SU-DHL-6 (cell line): Measurements from ENCODE around the gene GPR4.

Source experiments
- H2AFZ ChIP-seq: fragments of 200-600 bp; sonication (generic); 2 replicates; pipeline ENCODE4 v1.6.1; 2014; ENCODE audit warnings: low read depth, mild to moderate bottlenecking, moderate library complexity, mixed read lengths, antibody characterized with exemption, low read length; ENCODE audit not compliant: severe bottlenecking
- H3F3A ChIP-seq: fragments of 200-600 bp; shearing (Covaris generic); 2 replicates; pipeline ENCODE4 v1.6.0; 2016; ENCODE audit warnings: antibody characterized with exemption, mild to moderate bottlenecking; ENCODE audit not compliant: insufficient read depth
- H3K27ac ChIP-seq: fragments of 200-600 bp; sonication (generic); 2 replicates; pipeline ENCODE4 v1.5.1; 2016; ENCODE audit warnings: low read depth, mild to moderate bottlenecking, low read length, moderate library complexity, mixed read lengths
- H3K27me3 ChIP-seq: fragments of 200-600 bp; sonication (generic), shearing (Covaris generic); 2 replicates; pipeline ENCODE4 v1.6.0; 2014; ENCODE audit warnings: mild to moderate bottlenecking, low read length
- H3K36me3 ChIP-seq: fragments of 200-600 bp; sonication (generic); 2 replicates; pipeline ENCODE4 v1.6.1; 2014; ENCODE audit warnings: mild to moderate bottlenecking, low read length, mixed read lengths
- H3K4me2 ChIP-seq: fragments of 300-600, 200-600 bp; shearing (Covaris generic), sonication (generic); 2 replicates; pipeline ENCODE4 v1.6.0; 2014; ENCODE audit warnings: low read length, low read depth, mild to moderate bottlenecking; ENCODE audit not compliant: poor library complexity, severe bottlenecking
- H3K4me3 ChIP-seq: fragments of 200-600 bp; sonication (generic); 2 replicates; pipeline ENCODE4 v1.5.1; 2014; ENCODE audit warnings: antibody characterized with exemption, low read length, mild to moderate bottlenecking, mixed read lengths; ENCODE audit not compliant: insufficient read depth, poor library complexity, severe bottlenecking
- H3K79me2 ChIP-seq: fragments of 200-600 bp; sonication (generic); 2 replicates; pipeline ENCODE4 v1.6.1; 2014; ENCODE audit warnings: mild to moderate bottlenecking, low read length, moderate library complexity; ENCODE audit not compliant: insufficient read depth
- H3K9ac ChIP-seq: fragments of 200-600 bp; sonication (generic); 2 replicates; pipeline ENCODE4 v1.7.0; 2014; ENCODE audit warnings: mild to moderate bottlenecking, low read length
- H3K9me2 ChIP-seq: fragments of 200-600 bp; sonication (generic); replicated peaks from 2 replicates; pipeline ENCODE4 v1.6.1; 2014; ENCODE audit warnings: low read length; ENCODE audit not compliant: insufficient read depth
- H3K9me3 ChIP-seq: fragments of 200-600 bp; sonication (generic); 2 replicates; pipeline ENCODE4 v1.6.1; 2014; ENCODE audit warnings: low read length, mixed read lengths; ENCODE audit not compliant: insufficient read depth
- H4K20me1 ChIP-seq: fragments of 200-600 bp; sonication (generic); 2 replicates; pipeline ENCODE4 v1.6.1; 2014; ENCODE audit warnings: low read depth, mild to moderate bottlenecking, antibody characterized with exemption, low read length, moderate library complexity, mixed read lengths
- CTCF ChIP-seq: fragments of 200-600 bp; sonication (generic); IDR thresholded peaks from one replicate; pipeline ENCODE4 v1.5.1; 2017; ENCODE audit warnings: antibody characterized with exemption, mild to moderate bottlenecking, low read length, moderate library complexity; ENCODE audit not compliant: insufficient read depth, poor library complexity, severe bottlenecking
- EZH2phosphoT487 ChIP-seq: fragments of 200-600 bp; sonication (generic), shearing (Covaris generic); conservative IDR thresholded peaks from 2 replicates; pipeline ENCODE4 v1.6.1; 2018; ENCODE audit warnings: mild to moderate bottlenecking, antibody characterized with exemption, low read length, moderate library complexity, mixed read lengths

Gene GPR4

GRCh38 chr19:45601115-45601514 is 897 bp downstream of the GPR4 start:
- no peaks in the 10 kb centered on the region for H3F3A ChIP-seq
- no peak overlapping the region for H3K27ac ChIP-seq
- TF ChIP-seq CTCF (no peak), EZH2phosphoT487 (no peak)
- H2AFZ ChIP-seq: no peak overlapping the region
- no peaks in the 10 kb centered on the region for H4K20me1 ChIP-seq
- no peak overlapping the region for H3K9ac ChIP-seq
- no peak overlapping the region for H3K4me2 ChIP-seq
- H3K27me3 ChIP-seq: no peaks in the 10 kb centered on the region
- H3K9me2 ChIP-seq: no peaks in the 10 kb centered on the region
- no peaks in the 10 kb centered on the region for H3K9me3 ChIP-seq
- no peak overlapping the region for H3K4me3 ChIP-seq
- H3K79me2 ChIP-seq: no peaks in the 10 kb centered on the region
- no peaks in the 10 kb centered on the region for H3K36me3 ChIP-seq

GRCh38 chr19:45600340-45600885 is 1.6 kb downstream of the GPR4 start:
- H3K36me3 ChIP-seq: no peaks in the 10 kb centered on the region
- H3K9ac ChIP-seq: no peak overlapping the region
- no peak overlapping the region for H2AFZ ChIP-seq
- no peaks in the 10 kb centered on the region for H3K9me2 ChIP-seq
- H3K4me3 ChIP-seq: no peak overlapping the region
- H4K20me1 ChIP-seq: no peaks in the 10 kb centered on the region
- H3K27me3 ChIP-seq: no peaks in the 10 kb centered on the region
- no peaks in the 10 kb centered on the region for H3K79me2 ChIP-seq
- H3K27ac ChIP-seq: no peak overlapping the region
- H3K4me2 ChIP-seq: no peak overlapping the region
- TF ChIP-seq EZH2phosphoT487 (no peak), CTCF (no peak)
- no peaks in the 10 kb centered on the region for H3F3A ChIP-seq
- H3K9me3 ChIP-seq: no peaks in the 10 kb centered on the region

GRCh38 chr19:45599286-45599685 is 2.7 kb downstream of the GPR4 start:
- no peak overlapping the region for H3K4me3 ChIP-seq
- H2AFZ ChIP-seq: no peak overlapping the region
- H3K4me2 ChIP-seq: no peak overlapping the region
- H3K27ac ChIP-seq: no peak overlapping the region
- H4K20me1 ChIP-seq: no peaks in the 10 kb centered on the region
- no peak overlapping the region for H3K9ac ChIP-seq
- H3K9me2 ChIP-seq: no peaks in the 10 kb centered on the region
- H3K27me3 ChIP-seq: no peaks in the 10 kb centered on the region
- no peaks in the 10 kb centered on the region for H3K9me3 ChIP-seq
- no peaks in the 10 kb centered on the region for H3K36me3 ChIP-seq
- H3F3A ChIP-seq: no peaks in the 10 kb centered on the region
- H3K79me2 ChIP-seq: no peaks in the 10 kb centered on the region
- TF ChIP-seq EZH2phosphoT487 (no peak), CTCF (no peak)
